HG03060 (cell line): ENCODE measurements around the gene NUP85.
"Not testable (repeated sequence)": the region's sequence is repeated elsewhere in the genome, so short reads cannot be mapped to it uniquely, and the experiment has no call there.

ENCODE experiments used
- ATAC-seq: cut with Tn5 transposase; IDR thresholded peaks from one replicate; pipeline ENCODE4 v1.9.1; 2021; ENCODE audit warnings: low read depth, moderate number of reproducible peaks; ENCODE audit not compliant: unreplicated experiment

Gene NUP85

GRCh38 chr17:75205037-75205792 is at the start of gene NUP85:
Gene NUP85, plus strand, starts transcription at chr17:75205679. Its CDS starts 83 bp downstream, at chr17:75205762.
- ATAC-seq, result no peak

- not testable (repeated sequence) for ATAC-seq
These were observed 47.0 kb upstream of the NUP85 start for GRCh38 chr17:75158480-75158879.

GRCh38 chr17:75159196-75160031 is 46.1 kb upstream of the NUP85 start:
- no peak for ATAC-seq

GRCh38 chr17:75160211-75160610 is 45.3 kb upstream of the NUP85 start:
- ATAC-seq, result no peak

- ATAC-seq, result no peak
These were observed 42.4 kb upstream of the NUP85 start for GRCh38 chr17:75163074-75163473.

GRCh38 chr17:75164606-75165005 is 40.9 kb upstream of the NUP85 start:
- ATAC-seq, result not testable (repeated sequence)

- ATAC-seq, result no peak
These were observed 36.5 kb upstream of the NUP85 start for GRCh38 chr17:75168998-75169397.

- ATAC-seq, result no peak
These were observed 32.0 kb upstream of the NUP85 start for GRCh38 chr17:75173526-75173925.

GRCh38 chr17:75174996-75175395 is 30.5 kb upstream of the NUP85 start:
- no peak for ATAC-seq

- ATAC-seq, result no peak
These were observed 28.9 kb upstream of the NUP85 start for GRCh38 chr17:75176625-75177024.

- no peak for ATAC-seq
These were observed 27.0 kb upstream of the NUP85 start for GRCh38 chr17:75178453-75178852.

- no peak for ATAC-seq
These were observed 24.4 kb upstream of the NUP85 start for GRCh38 chr17:75181110-75181509.

GRCh38 chr17:75181608-75182318 is 23.7 kb upstream of the NUP85 start:
- no peak for ATAC-seq

GRCh38 chr17:75182319-75182568 is 23.2 kb upstream of the NUP85 start:
- no peak for ATAC-seq

- peak; percentile 59 for ATAC-seq
These were observed 22.7 kb upstream of the NUP85 start, which contains the start of gene SUMO2 for GRCh38 chr17:75182569-75183436. Gene SUMO2, minus strand, starts transcription at chr17:75182959. Its CDS starts 125 bp downstream, at chr17:75182834.

- no peak for ATAC-seq
These were observed 21.2 kb upstream of the NUP85 start for GRCh38 chr17:75183999-75184884.

- no peak for ATAC-seq
These were observed 16.9 kb upstream of the NUP85 start for GRCh38 chr17:75188614-75189013.

GRCh38 chr17:75191584-75191983 is 13.9 kb upstream of the NUP85 start:
- no peak for ATAC-seq

GRCh38 chr17:75194879-75195278 is 10.6 kb upstream of the NUP85 start:
- ATAC-seq, result no peak
